Sigmoid colon (tissue), 7 donors: ENCODE measurements around the gene MPPE1. TPM values are rescaled to one million over a fixed set of nuclear protein-coding genes. Genes with fewer than 3 reads are reported as not detected.

Experiments used
- DNase-seq: peaks from one replicate; pipeline ENCODE4 v3.0.0-alpha.2; 2019
- H3K27ac ChIP-seq, 4 donors: fragments of 200-600 bp; sonication (generic); one replicate each; pipeline ENCODE4 v1.5.1; 2016 to 2019; ENCODE audit warnings: mild to moderate bottlenecking in 1 of 4
- H3K27me3 ChIP-seq, 3 donors: fragments of 200-600 bp; sonication (generic); one replicate each; pipeline ENCODE4 v1.5.1; 2019; ENCODE audit warnings: mild to moderate bottlenecking in 1 of 3
- H3K36me3 ChIP-seq, 4 donors: fragments of 200-600 bp; sonication (generic); one replicate each; pipeline ENCODE4 v1.5.1; 2016 to 2019
- H3K4me1 ChIP-seq, 4 donors: fragments of 200-600 bp; sonication (generic); one replicate each; pipeline ENCODE4 v1.5.1; 2017 to 2019
- H3K4me3 ChIP-seq, 4 donors: fragments of 200-600 bp; sonication (generic); one replicate each; pipeline ENCODE4 v1.5.1; 2017 to 2019; ENCODE audit warnings: mild to moderate bottlenecking in 2 of 4, moderate library complexity in 1 of 4
- H3K9me3 ChIP-seq, 4 donors: fragments of 200-600 bp in 3 of 4; sonication (generic) in 3 of 4; one replicate each; pipeline versions ENCODE4 v1.5.1 to v1.6.1; 2013 to 2019
- CTCF ChIP-seq, 4 experiments: fragments of 450-650 bp in 3 of 4; fragments of 200-600 bp in 1 of 4; IDR thresholded peaks; one replicate each; pipeline ENCODE4 v1.5.1; 2016 to 2019; ENCODE audit warnings: antibody characterized with exemption in 4 of 4, mild to moderate bottlenecking in 3 of 4, moderate library complexity in 2 of 4
- EP300 ChIP-seq, 4 donors: sonication (generic); formaldehyde crosslinking; IDR thresholded peaks; one replicate each; pipeline ENCODE4 v1.6.1; 2017; ENCODE audit warnings: antibody characterized with exemption in 4 of 4
- POLR2A ChIP-seq, 2 donors: fragments of 450-650 bp; IDR thresholded peaks; one replicate each; pipeline ENCODE4 v1.6.1; 2016; ENCODE audit warnings: antibody characterized with exemption in 2 of 2, mild to moderate bottlenecking in 2 of 2, moderate library complexity in 2 of 2
- POLR2AphosphoS5 ChIP-seq, 4 donors: sonication (generic); formaldehyde crosslinking; IDR thresholded peaks; one replicate each; pipeline ENCODE4 v1.6.1; 2017; ENCODE audit warnings: antibody characterized with exemption in 4 of 4
- WGBS, 2 donors: extraction: QIAGEN DNeasy Blood & Tissue Kit; methylation state at CpG; one replicate each; pipeline ENCODE4 v1.1.7; 2013; 5-methylcytosine and 5-hydroxymethylcytosine counted together
- intact Hi-C: fragments of 100-400 bp; cut with DNase I; formaldehyde crosslinking; loops from one replicate; pipeline ENCODE4 v1.15.1; 2023
- polyA plus RNA-seq, 3 donors: library from polyadenylated mRNA; stranded (reverse); fragments of 200-250 nt; gene quantifications; one replicate each; pipeline ENCODE4 v1.2.3, GENCODE V29; 2013
- total RNA-seq, 4 donors: library from RNA; depleted of rRNA; stranded (reverse); fragments of >200 nt; gene quantifications; one replicate each; pipeline ENCODE4 v1.1.0, GENCODE V29; 2016
- donor health status: healthy with polysubstance abuse.
- donor health status: Bipolar disorder and iron deficiency.
- donor health status: healthy.

MPPE1 gene
- total and polyA plus RNA-seq, 7 donors, result 16.4 to 34.6 (median 23.5) TPM

DNA sequence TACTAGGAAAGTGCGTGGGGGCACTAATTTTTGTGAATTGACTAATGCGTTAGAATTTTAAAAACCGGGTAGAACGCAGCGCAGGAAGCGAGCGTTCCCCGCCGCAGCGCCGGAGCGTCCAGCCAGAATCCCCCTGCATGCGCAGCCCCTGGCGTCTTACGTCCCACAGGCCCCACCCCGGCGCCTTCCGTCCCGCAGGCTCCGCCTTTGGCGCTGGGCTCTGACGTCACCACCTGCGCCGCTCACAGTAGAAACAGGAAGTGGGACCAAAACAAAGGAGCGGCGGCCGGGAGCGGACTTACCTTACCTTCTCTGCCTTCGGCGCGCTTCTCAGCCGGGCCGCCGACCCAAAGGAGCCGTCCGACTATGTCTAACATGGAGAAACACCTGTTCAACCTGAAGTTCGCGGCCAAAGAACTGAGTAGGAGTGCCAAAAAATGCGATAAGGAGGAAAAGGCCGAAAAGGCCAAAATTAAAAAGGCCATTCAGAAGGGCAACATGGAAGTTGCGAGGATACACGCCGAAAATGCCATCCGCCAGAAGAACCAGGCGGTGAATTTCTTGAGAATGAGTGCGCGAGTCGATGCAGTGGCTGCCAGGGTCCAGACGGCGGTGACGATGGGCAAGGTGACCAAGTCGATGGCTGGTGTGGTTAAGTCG lies 56.8 kb downstream of the MPPE1 start, which contains the start of gene CHMP1B:
CHMP1B (plus strand) TSS at position 268 of the 660 bp plus-strand sequence; CDS start at position 367, 99 bp downstream.
- WGBS, 2 donors, result 0% methylated on average over 53 of the region's 53 CpGs
- peaks cover 0 to 34% (median 26%) of the 10 kb centered on the region in 4 donors for H3K4me1 ChIP-seq
- intact Hi-C loops, result loop anchor here (5.0 to 10.0 kb wide), 7 partner anchors 119 to 1096 kb away; partner anchors contain the start of genes CEP76, IMPA2, PSMG2 and SEH1L
- no peaks in the 10 kb centered on the region for H3K27me3 ChIP-seq
- H3K36me3 ChIP-seq, result peaks cover 0 to 8% (median 0%) of the 10 kb centered on the region in 4 donors
- H3K9me3 ChIP-seq, result no peaks in the 10 kb centered on the region
- peak; percentile 99 for DNase-seq
- peak within 1 kb of the TSS; percentile 72 to 94 (median 88) for H3K4me3 ChIP-seq
- H3K27ac ChIP-seq, result peak within 1 kb of the TSS; percentile 93 to 99 (median 94)
- TF ChIP-seq POLR2AphosphoS5 (IDR thresholded peaks at IDR 0.05) (peak; percentile 98 to 99 (median 99)), CTCF (IDR thresholded peaks at IDR 0.05) (no peak), POLR2A (IDR thresholded peaks at IDR 0.05) (peak; percentile 98 to 99), EP300 (IDR thresholded peaks at IDR 0.05) (peak in 2 of 4 donors; percentile 59 to 86)

DNA sequence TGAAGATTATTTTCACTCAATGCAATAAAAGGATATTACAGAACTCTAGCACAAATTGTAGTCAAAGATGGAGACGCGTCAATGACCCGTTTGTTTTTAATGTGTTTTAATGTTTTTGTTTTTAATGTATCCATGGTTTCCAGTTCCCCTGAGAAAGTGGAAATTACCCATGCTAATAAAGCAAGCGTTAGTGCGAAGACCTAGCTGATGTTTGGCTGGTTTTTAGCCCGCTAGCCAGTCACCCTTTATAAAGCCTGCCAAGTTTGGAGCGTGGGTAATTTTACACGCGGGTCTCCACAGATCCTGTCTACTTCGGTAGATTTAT lies 57.3 kb downstream of the MPPE1 start:
- peaks cover 0 to 34% (median 26%) of the 10 kb centered on the region in 4 donors for H3K4me1 ChIP-seq
- DNase-seq, result no peak
- H3K36me3 ChIP-seq, result peaks cover 0 to 8% (median 0%) of the 10 kb centered on the region in 4 donors
- TF ChIP-seq CTCF (IDR thresholded peaks at IDR 0.05), result no peak
- no peak for TF ChIP-seq POLR2A (IDR thresholded peaks at IDR 0.05)
- TF ChIP-seq EP300 (IDR thresholded peaks at IDR 0.05), result no peak
- TF ChIP-seq POLR2AphosphoS5 (IDR thresholded peaks at IDR 0.05), result no peak
- H3K4me3 ChIP-seq, result peak overlapping the region; percentile 72 to 94 (median 88)
- 0% methylated on average over 10 of the region's 10 CpGs for WGBS, 2 donors
- peak overlapping the region; percentile 93 to 99 (median 94) for H3K27ac ChIP-seq
- H3K27me3 ChIP-seq, result no peaks in the 10 kb centered on the region
- H3K9me3 ChIP-seq, result no peaks in the 10 kb centered on the region
- intact Hi-C loops, result loop anchor here (1.0 to 10.0 kb wide), 8 partner anchors 58 to 1097 kb away; partner anchors contain the start of genes CEP76, IMPA2, MPPE1 and PSMG2

GRCh38 chr18:11849841-11850634 lies 58.1 kb downstream of the MPPE1 start:
- intact Hi-C loops, result loop anchor here (1.0 to 10.0 kb wide), 8 partner anchors 58 to 1097 kb away; partner anchors contain the start of genes CEP76, IMPA2, MPPE1 and PSMG2
- no peaks in the 10 kb centered on the region for H3K9me3 ChIP-seq
- peak overlapping the region; percentile 93 to 99 (median 94) for H3K27ac ChIP-seq
- H3K27me3 ChIP-seq, result no peaks in the 10 kb centered on the region
- TF ChIP-seq POLR2AphosphoS5 (IDR thresholded peaks at IDR 0.05), result peak; percentile 57 to 83 (median 64)
- no peak for TF ChIP-seq POLR2A (IDR thresholded peaks at IDR 0.05)
- peak; percentile 2 to 87 (median 74) for TF ChIP-seq EP300 (IDR thresholded peaks at IDR 0.05)
- WGBS, 2 donors, result 6 to 17% methylated on average over 17 of the region's 17 CpGs
- peak; percentile 91 for DNase-seq
- H3K4me3 ChIP-seq, result peak overlapping the region; percentile 72 to 94 (median 88)
- H3K4me1 ChIP-seq, result peaks cover 0 to 34% (median 26%) of the 10 kb centered on the region in 4 donors
- peaks cover 0 to 5% (median 0%) of the 10 kb centered on the region in 4 donors for H3K36me3 ChIP-seq

- peak overlapping the region in 1 of 4 donors; percentile 94 for H3K4me3 ChIP-seq
- no peak for TF ChIP-seq EP300 (IDR thresholded peaks at IDR 0.05)
- TF ChIP-seq POLR2AphosphoS5 (IDR thresholded peaks at IDR 0.05), result no peak
- no peak for TF ChIP-seq CTCF (IDR thresholded peaks at IDR 0.05)
- no peak for TF ChIP-seq POLR2A (IDR thresholded peaks at IDR 0.05)
- H3K4me1 ChIP-seq, result peaks cover 0 to 34% (median 23%) of the 10 kb centered on the region in 4 donors
- no peak for DNase-seq
- H3K27ac ChIP-seq, result peak overlapping the region; percentile 93 to 99 (median 94)
- H3K9me3 ChIP-seq, result no peaks in the 10 kb centered on the region
- intact Hi-C loops, result no loop called here
- H3K36me3 ChIP-seq, result no peaks in the 10 kb centered on the region
- whole genome bisulfite sequencing, 2 donors, result 85 to 94% methylated on average over 7 of the region's 7 CpGs
- H3K27me3 ChIP-seq, result no peaks in the 10 kb centered on the region
These were observed 58.8 kb downstream of the MPPE1 start for GRCh38 chr18:11849279-11849678.
